Measurements from ENCODE around the gene DNAJC5.
"Not testable (repeated sequence)": the region's sequence is repeated elsewhere in the genome, so short reads cannot be mapped to it uniquely, and the experiment has no call there.

Gene DNAJC5

DNA sequence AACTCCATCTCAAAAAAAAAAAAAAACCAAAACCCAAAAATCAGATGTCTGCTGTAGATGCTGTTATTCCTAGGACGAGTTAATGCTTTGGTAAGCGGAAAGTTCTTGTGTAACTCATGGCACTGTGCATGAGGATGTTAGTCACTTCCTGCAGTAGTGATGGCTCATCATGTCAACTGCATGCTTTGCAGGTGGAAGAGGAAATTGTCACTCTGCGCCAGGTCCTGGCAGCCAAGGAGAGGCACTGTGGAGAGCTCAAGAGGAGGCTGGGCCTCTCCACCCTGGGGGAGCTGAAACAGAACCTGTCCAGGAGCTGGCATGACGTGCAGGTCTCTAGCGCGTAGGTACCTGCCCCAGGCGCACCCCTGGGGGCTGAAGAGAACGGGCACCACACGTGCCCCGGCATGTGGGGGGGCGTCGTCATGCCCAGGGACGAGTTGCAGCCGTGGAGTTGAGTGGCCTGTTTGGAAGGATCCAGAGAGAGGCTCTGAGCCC lies 21.4 kb upstream of the DNAJC5 start (continued):
- no peak for TF ChIP-seq ZFP30 (CRISPR knock-in tag; IDR thresholded peaks at IDR 0.05)
- TF ChIP-seq TOX (CRISPR knock-in tag; IDR thresholded peaks at IDR 0.05; ENCODE audit: borderline replicate concordance), result no peak
- TF ChIP-seq CSDC2 (CRISPR knock-in tag; IDR thresholded peaks at IDR 0.05), result no peak
- TF ChIP-seq CREB5 (CRISPR knock-in tag; IDR thresholded peaks at IDR 0.05; ENCODE audit: low read depth), result no peak

- ATAC-seq, result not testable (repeated sequence)
These were observed 20.7 kb upstream of the DNAJC5 start for GRCh38 chr20:63874241-63874640.

DNA sequence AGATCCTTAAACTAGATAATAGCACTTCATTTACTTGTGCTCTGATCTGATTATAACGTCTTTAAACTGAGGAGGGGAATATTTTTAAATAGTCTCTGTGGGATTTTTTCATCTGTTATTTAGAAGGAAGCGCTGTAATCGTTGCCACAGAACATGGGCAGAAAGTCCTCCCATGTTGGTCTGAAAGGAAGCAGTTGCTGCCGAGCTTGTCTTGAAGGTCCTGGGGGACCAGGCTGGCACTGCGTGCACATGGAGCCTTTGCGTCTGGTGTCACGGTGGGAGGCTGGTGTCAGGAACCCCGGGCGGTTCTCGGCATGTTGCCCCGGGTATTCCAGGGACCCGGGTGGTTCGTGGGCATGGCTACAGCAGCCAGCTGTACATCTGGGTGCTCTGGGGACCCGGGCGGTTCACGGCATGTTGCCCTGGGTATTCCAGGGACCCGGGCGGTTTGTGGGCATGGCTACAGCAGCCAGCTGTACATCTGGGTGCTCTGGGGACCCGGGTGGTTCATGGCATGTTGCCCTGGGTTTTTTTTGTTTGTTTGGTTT lies 18.4 kb upstream of the DNAJC5 start:
- no peak for ATAC-seq
- TF ChIP-seq POU6F1 (CRISPR knock-in tag; IDR thresholded peaks at IDR 0.05; ENCODE audit: borderline replicate concordance, low read depth) (no peak), CSDC2 (CRISPR knock-in tag; IDR thresholded peaks at IDR 0.05) (no peak), TCF4 (CRISPR knock-in tag; IDR thresholded peaks at IDR 0.05; ENCODE audit: borderline replicate concordance) (no peak), ARNTL (CRISPR knock-in tag; IDR thresholded peaks at IDR 0.05; ENCODE audit: borderline replicate concordance, low read depth) (no peak), ISL1 (CRISPR knock-in tag; IDR thresholded peaks at IDR 0.05) (no peak), ZFP30 (CRISPR knock-in tag; IDR thresholded peaks at IDR 0.05) (no peak), ZNF565 (CRISPR knock-in tag; conservative IDR thresholded peaks at IDR 0.05; ENCODE audit: low read depth) (no peak), CREB5 (CRISPR knock-in tag; IDR thresholded peaks at IDR 0.05; ENCODE audit: low read depth) (no peak), OSR1 (CRISPR knock-in tag; IDR thresholded peaks at IDR 0.05) (no peak), ESRRG (CRISPR knock-in tag; IDR thresholded peaks at IDR 0.05) (no peak), ZNF8 (CRISPR knock-in tag; IDR thresholded peaks at IDR 0.05) (no peak)

GRCh38 chr20:63877755-63878470 lies 17.0 kb upstream of the DNAJC5 start:
- no peak for ATAC-seq
- no peak for TF ChIP-seq TOX (CRISPR knock-in tag; IDR thresholded peaks at IDR 0.05; ENCODE audit: borderline replicate concordance)
- no peak for TF ChIP-seq POU6F1 (CRISPR knock-in tag; IDR thresholded peaks at IDR 0.05; ENCODE audit: borderline replicate concordance, low read depth)
- TF ChIP-seq GLIS3 (CRISPR knock-in tag; IDR thresholded peaks at IDR 0.05), result no peak
- no peak for TF ChIP-seq ZFP30 (CRISPR knock-in tag; IDR thresholded peaks at IDR 0.05)

DNA sequence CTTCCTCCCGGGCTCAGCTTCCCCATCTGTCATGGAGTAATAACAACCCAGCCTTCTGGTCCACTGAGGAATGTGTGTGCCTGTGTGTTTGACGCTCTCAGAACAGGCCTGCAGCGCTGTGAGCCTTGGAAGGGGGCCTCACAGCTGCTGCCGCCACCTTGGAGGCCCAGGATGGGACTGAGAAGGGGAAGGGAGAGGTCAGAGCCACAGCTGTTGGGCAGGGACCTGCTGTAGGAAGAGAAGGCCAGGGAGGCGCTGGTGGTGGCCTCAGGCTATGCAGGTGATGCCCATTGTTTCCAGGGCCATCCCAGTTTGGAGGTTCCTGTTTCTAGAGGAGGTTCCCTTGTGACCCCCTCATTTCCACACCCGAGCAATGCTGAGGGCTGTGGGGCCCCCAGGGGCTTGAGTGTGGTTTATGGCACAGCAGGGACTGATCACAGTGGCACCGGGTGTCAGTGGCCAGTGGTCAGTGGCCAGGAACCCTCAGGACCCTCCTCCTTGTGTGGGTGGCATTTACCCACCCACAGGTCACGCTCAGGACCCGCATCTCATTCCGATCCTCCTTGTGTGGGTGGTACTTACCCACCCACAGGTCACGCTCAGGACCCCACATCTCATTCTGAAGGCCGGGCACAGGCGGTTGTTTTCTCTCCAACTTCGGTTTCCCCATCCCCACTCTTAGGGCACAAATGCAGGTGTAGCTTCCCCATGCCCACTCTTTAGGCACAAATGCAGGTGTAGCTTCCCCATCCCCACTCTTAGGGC lies 15.8 kb upstream of the DNAJC5 start:
- no peak for ATAC-seq
- TF ChIP-seq, protein P1, sequence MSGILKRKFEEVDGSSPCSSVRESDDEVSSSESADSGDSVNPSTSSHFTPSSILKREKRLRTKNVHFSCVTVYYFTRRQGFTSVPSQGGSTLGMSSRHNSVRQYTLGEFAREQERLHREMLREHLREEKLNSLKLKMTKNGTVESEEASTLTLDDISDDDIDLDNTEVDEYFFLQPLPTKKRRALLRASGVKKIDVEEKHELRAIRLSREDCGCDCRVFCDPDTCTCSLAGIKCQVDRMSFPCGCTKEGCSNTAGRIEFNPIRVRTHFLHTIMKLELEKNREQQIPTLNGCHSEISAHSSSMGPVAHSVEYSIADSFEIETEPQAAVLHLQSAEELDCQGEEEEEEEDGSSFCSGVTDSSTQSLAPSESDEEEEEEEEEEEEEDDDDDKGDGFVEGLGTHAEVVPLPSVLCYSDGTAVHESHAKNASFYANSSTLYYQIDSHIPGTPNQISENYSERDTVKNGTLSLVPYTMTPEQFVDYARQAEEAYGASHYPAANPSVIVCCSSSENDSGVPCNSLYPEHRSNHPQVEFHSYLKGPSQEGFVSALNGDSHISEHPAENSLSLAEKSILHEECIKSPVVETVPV (CRISPR knock-in tag; IDR thresholded peaks at IDR 0.05), result no peak
- no peak for TF ChIP-seq TCF4 (CRISPR knock-in tag; IDR thresholded peaks at IDR 0.05; ENCODE audit: borderline replicate concordance)
- TF ChIP-seq ZNF565 (CRISPR knock-in tag; conservative IDR thresholded peaks at IDR 0.05; ENCODE audit: low read depth), result no peak

GRCh38 chr20:63880901-63881300 lies 14.0 kb upstream of the DNAJC5 start:
- not testable (repeated sequence) for ATAC-seq

All from SK-N-SH treated with all-trans-retinoic acid at 6 μM for 48 hours (cell line).